Jurkat, Clone E6-1 (cell line): ENCODE data around the gene RGS13.
"Not testable (repeated sequence)": the region's sequence is repeated elsewhere in the genome, so short reads cannot be mapped to it uniquely, and the experiment has no call there.

ENCODE experiments used
- DNase-seq: peaks from one replicate; pipeline ENCODE4 v3.0.0-alpha.2; 2011; ENCODE audit warnings: low read depth, low spot score
- H3K4me3 ChIP-seq: 2 replicates; pipeline ENCODE4 v1.5.1; 2011; ENCODE audit warnings: mild to moderate bottlenecking, low read length, control low read depth, moderate library complexity

RGS13 gene

GRCh38 chr1:192658255-192658654, 22.3 kb downstream of the RGS13 start:
- no peak for DNase-seq
- no peak overlapping the region for H3K4me3 ChIP-seq

- no peak overlapping the region for H3K4me3 ChIP-seq
- no peak for DNase-seq
Measured at GRCh38 chr1:192660613-192661012, 24.7 kb downstream of the RGS13 start.

GRCh38 chr1:192668409-192668983, 32.5 kb downstream of the RGS13 start:
- no peak for DNase-seq
- H3K4me3 ChIP-seq: no peak overlapping the region

- DNase-seq: no peak
- no peak overlapping the region for H3K4me3 ChIP-seq
Measured at GRCh38 chr1:192669174-192669573, 33.2 kb downstream of the RGS13 start.

- H3K4me3 ChIP-seq: no peak overlapping the region
- DNase-seq: no peak
Measured at GRCh38 chr1:192675716-192676115, 39.8 kb downstream of the RGS13 start.

- no peak overlapping the region for H3K4me3 ChIP-seq
- DNase-seq: no peak
Measured at GRCh38 chr1:192678099-192678498, 42.2 kb downstream of the RGS13 start.

GRCh38 chr1:192682335-192682734, 46.4 kb downstream of the RGS13 start:
- no peak overlapping the region for H3K4me3 ChIP-seq
- no peak for DNase-seq

- DNase-seq, H3K4me3 ChIP-seq: not testable (repeated sequence)
Measured at GRCh38 chr1:192683081-192683480, 47.1 kb downstream of the RGS13 start.

- H3K4me3 ChIP-seq: no peak overlapping the region
- DNase-seq: no peak
Measured at GRCh38 chr1:192689459-192689858, 53.5 kb downstream of the RGS13 start.

- H3K4me3 ChIP-seq: no peak overlapping the region
- no peak for DNase-seq
Measured at GRCh38 chr1:192691041-192691440, 55.1 kb downstream of the RGS13 start.

GRCh38 chr1:192696082-192696481, 60.1 kb downstream of the RGS13 start:
- no peak for DNase-seq
- H3K4me3 ChIP-seq: no peak overlapping the region

GRCh38 chr1:192697771-192698170, 61.8 kb downstream of the RGS13 start:
- no peak for DNase-seq
- H3K4me3 ChIP-seq: no peak overlapping the region

GRCh38 chr1:192698731-192699130, 62.8 kb downstream of the RGS13 start:
- no peak for DNase-seq
- no peak overlapping the region for H3K4me3 ChIP-seq

GRCh38 chr1:192700834-192701271, 64.9 kb downstream of the RGS13 start:
- no peak for DNase-seq
- H3K4me3 ChIP-seq: no peak overlapping the region

- DNase-seq: no peak
- H3K4me3 ChIP-seq: no peak overlapping the region
Measured at GRCh38 chr1:192702212-192702902, 66.4 kb downstream of the RGS13 start.

- DNase-seq: no peak
- H3K4me3 ChIP-seq: no peak overlapping the region
Measured at GRCh38 chr1:192703283-192704206, 67.6 kb downstream of the RGS13 start.

- H3K4me3 ChIP-seq: no peak overlapping the region
- no peak for DNase-seq
Measured at GRCh38 chr1:192705510-192705909, 69.6 kb downstream of the RGS13 start.

- no peak for DNase-seq
- H3K4me3 ChIP-seq: no peak overlapping the region
Measured at GRCh38 chr1:192706936-192707335, 71.0 kb downstream of the RGS13 start.

GRCh38 chr1:192707978-192708547, 72.1 kb downstream of the RGS13 start:
- no peak for DNase-seq
- no peak overlapping the region for H3K4me3 ChIP-seq

- no peak overlapping the region for H3K4me3 ChIP-seq
- no peak for DNase-seq
Measured at GRCh38 chr1:192709544-192709943, 73.6 kb downstream of the RGS13 start.
